Activated CD8-positive, alpha-beta memory T cell treated with anti-CD3 and anti-CD28 coated beads for 36 hours (primary cell): ENCODE data around the gene FAM13A. TPM values are rescaled to one million over a fixed set of nuclear protein-coding genes. Genes with fewer than 3 reads are reported as not detected.
"Not testable (repeated sequence)": the region's sequence is repeated elsewhere in the genome, so short reads cannot be mapped to it uniquely, and the experiment has no call there.

ENCODE experiments used
- CTCF ChIA-PET: fragments of 350-600 bp; sonication (Branson Sonifier 250); formaldehyde crosslinking; loops from one replicate; lab custom pipeline; 2021; ENCODE audit warnings: antibody characterized with exemption; lab: Charles Lee
- POLR2A ChIA-PET: fragments of 350-600 bp; sonication (Branson Sonifier 250); formaldehyde crosslinking; loops from one replicate; lab custom pipeline; 2021; ENCODE audit warnings: antibody characterized with exemption; lab: Charles Lee
- total RNA-seq, 2 experiments: library from RNA; stranded (reverse); gene quantifications; one replicate each; pipeline ENCODE4 v1.2.3, GENCODE V29; 2021

The FAM13A gene
- total RNA-seq, 2 experiments from 2014 or later = 1.4 to 2.6 TPM

- ChIA-PET POLR2A (no interaction called here), CTCF (no interaction called here)
These were observed 7.9 kb downstream of the FAM13A start for GRCh38 chr4:89048906-89049601.

- POLR2A ChIA-PET = no interaction called here
- CTCF ChIA-PET = no interaction called here
These were observed 12.7 kb downstream of the FAM13A start for GRCh38 chr4:89044147-89044900.

- ChIA-PET CTCF (no interaction called here), POLR2A (no interaction called here)
These were observed 14.9 kb downstream of the FAM13A start for GRCh38 chr4:89042055-89042454.

GRCh38 chr4:89039730-89040338, 17.2 kb downstream of the FAM13A start:
- ChIA-PET CTCF (no interaction called here), POLR2A (no interaction called here)

- POLR2A ChIA-PET = no interaction called here
- CTCF ChIA-PET = no interaction called here
These were observed 20.4 kb downstream of the FAM13A start for GRCh38 chr4:89036535-89036934.

GRCh38 chr4:89031272-89031671, 25.7 kb downstream of the FAM13A start:
- ChIA-PET CTCF (interaction anchor here (0.7 kb wide), 1 partner anchor 14 kb away, joined by 3 read pairs; no protein-coding TSS in a partner anchor), POLR2A (no interaction called here)

GRCh38 chr4:89029591-89029990, 27.4 kb downstream of the FAM13A start:
- CTCF ChIA-PET = no interaction called here
- POLR2A ChIA-PET = no interaction called here

GRCh38 chr4:89026542-89026941, 30.4 kb downstream of the FAM13A start:
- CTCF ChIA-PET = interaction anchor here (4.3 kb wide), 1 partner anchor 208 kb away, joined by 26 read pairs; no protein-coding TSS in a partner anchor
- POLR2A ChIA-PET = no interaction called here

GRCh38 chr4:89024051-89024675, 32.8 kb downstream of the FAM13A start:
- POLR2A ChIA-PET = no interaction called here
- CTCF ChIA-PET = interaction anchor here (0.6 to 4.3 kb wide), 6 partner anchors 23 to 486 kb away, joined by 3 to 26 read pairs (median 3); no protein-coding TSS in a partner anchor

GRCh38 chr4:89023140-89023539, 33.8 kb downstream of the FAM13A start:
- POLR2A ChIA-PET = no interaction called here
- CTCF ChIA-PET = interaction anchor here (0.7 to 4.3 kb wide), 6 partner anchors 20 to 288 kb away, joined by 3 to 26 read pairs (median 3); no protein-coding TSS in a partner anchor

- ChIA-PET CTCF (interaction anchor here (0.8 to 4.3 kb wide), 5 partner anchors 20 to 483 kb away, joined by 3 to 26 read pairs (median 3); no protein-coding TSS in a partner anchor), POLR2A (no interaction called here)
These were observed 34.4 kb downstream of the FAM13A start for GRCh38 chr4:89022426-89023128.

GRCh38 chr4:89021684-89022083, 35.3 kb downstream of the FAM13A start:
- POLR2A ChIA-PET = no interaction called here
- CTCF ChIA-PET = interaction anchor here (0.8 to 1.0 kb wide), 2 partner anchors 203 to 482 kb away, joined by 3 read pairs; no protein-coding TSS in a partner anchor

GRCh38 chr4:89021062-89021461, 35.9 kb downstream of the FAM13A start:
- POLR2A ChIA-PET = no interaction called here

GRCh38 chr4:89014897-89015296, 42.1 kb downstream of the FAM13A start:
- POLR2A ChIA-PET, CTCF ChIA-PET: not testable (repeated sequence)

More at GRCh38 chr4:89021062-89021461, 35.9 kb downstream of the FAM13A start:
- CTCF ChIA-PET = interaction anchor here (1.0 kb wide), 1 partner anchor 202 kb away, joined by 3 read pairs; no protein-coding TSS in a partner anchor

GRCh38 chr4:89009761-89010369, 47.1 kb downstream of the FAM13A start:
- ChIA-PET POLR2A (interaction anchor here (0.6 kb wide), 1 partner anchor 37 kb away, joined by 3 read pairs; no protein-coding TSS in a partner anchor), CTCF (no interaction called here)

GRCh38 chr4:89009115-89009514, 47.9 kb downstream of the FAM13A start:
- CTCF ChIA-PET = no interaction called here
- POLR2A ChIA-PET = interaction anchor here (0.6 kb wide), 1 partner anchor 37 kb away, joined by 3 read pairs; no protein-coding TSS in a partner anchor

- POLR2A ChIA-PET = no interaction called here
- CTCF ChIA-PET = no interaction called here
These were observed 48.8 kb downstream of the FAM13A start for GRCh38 chr4:89008166-89008565.

- CTCF ChIA-PET = no interaction called here
- POLR2A ChIA-PET = no interaction called here
These were observed 49.5 kb downstream of the FAM13A start for GRCh38 chr4:89007338-89007939.
